Suprapubic skin (tissue), 4 donors: ENCODE measurements around the gene CORO1C. TPM values are rescaled to one million over a fixed set of nuclear protein-coding genes. Genes with fewer than 3 reads are reported as not detected.

Source experiments
- DNase-seq, 2 donors: peaks; one replicate each; pipeline ENCODE4 v3.0.0-alpha.2; 2019; ENCODE audit warnings: low spot score in 2 of 2
- H3K27ac ChIP-seq: fragments of 200-600 bp; sonication (generic); one replicate; pipeline ENCODE4 v1.5.1; 2019
- H3K27me3 ChIP-seq: fragments of 200-600 bp; sonication (generic); one replicate; pipeline ENCODE4 v1.5.1; 2019
- H3K36me3 ChIP-seq: fragments of 200-600 bp; sonication (generic); one replicate; pipeline ENCODE4 v1.5.1; 2019
- H3K4me1 ChIP-seq: fragments of 200-600 bp; sonication (generic); one replicate; pipeline ENCODE4 v1.5.1; 2019
- H3K4me3 ChIP-seq: fragments of 200-600 bp; sonication (generic); one replicate; pipeline ENCODE4 v1.5.1; 2019; ENCODE audit warnings: mild to moderate bottlenecking
- H3K9me3 ChIP-seq: fragments of 200-600 bp; sonication (generic); one replicate; pipeline ENCODE4 v1.5.1; 2019
- EP300 ChIP-seq: sonication (generic); formaldehyde crosslinking; IDR thresholded peaks from one replicate; pipeline ENCODE4 v1.6.1; 2017; ENCODE audit warnings: antibody characterized with exemption
- POLR2A ChIP-seq, 2 donors: fragments of 450-650 bp; IDR thresholded peaks; one replicate each; pipeline ENCODE4 v1.6.1; 2017; ENCODE audit warnings: antibody characterized with exemption in 2 of 2, mild to moderate bottlenecking in 2 of 2, moderate library complexity in 2 of 2
- POLR2AphosphoS5 ChIP-seq, 3 donors: sonication (generic); formaldehyde crosslinking; IDR thresholded peaks; one replicate each; pipeline ENCODE4 v1.6.1; 2017; ENCODE audit warnings: antibody characterized with exemption in 3 of 3
- WGBS: methylation state at CpG from one replicate; pipeline ENCODE4 v1.1.5; 2018; 5-methylcytosine and 5-hydroxymethylcytosine counted together
- total RNA-seq, 4 donors: library from RNA; depleted of rRNA; stranded (reverse); fragments of >200 nt; gene quantifications; one replicate each; pipeline ENCODE4 v1.1.0, GENCODE V29; 2016
- TF ChIP-seq, protein P1 (sequence below), 2 donors: fragments of 200-600 bp in 1 of 2; fragments of 450-650 bp in 1 of 2; sonication (generic) in 1 of 2; IDR thresholded peaks; one replicate each; pipeline ENCODE4 v1.5.1; 2016 to 2019; ENCODE audit warnings: antibody characterized with exemption in 2 of 2, mild to moderate bottlenecking in 1 of 2, moderate library complexity in 1 of 2

CORO1C gene
- total RNA-seq, 4 donors from 2014 or later, result 117 to 175 (median 142) TPM

DNA sequence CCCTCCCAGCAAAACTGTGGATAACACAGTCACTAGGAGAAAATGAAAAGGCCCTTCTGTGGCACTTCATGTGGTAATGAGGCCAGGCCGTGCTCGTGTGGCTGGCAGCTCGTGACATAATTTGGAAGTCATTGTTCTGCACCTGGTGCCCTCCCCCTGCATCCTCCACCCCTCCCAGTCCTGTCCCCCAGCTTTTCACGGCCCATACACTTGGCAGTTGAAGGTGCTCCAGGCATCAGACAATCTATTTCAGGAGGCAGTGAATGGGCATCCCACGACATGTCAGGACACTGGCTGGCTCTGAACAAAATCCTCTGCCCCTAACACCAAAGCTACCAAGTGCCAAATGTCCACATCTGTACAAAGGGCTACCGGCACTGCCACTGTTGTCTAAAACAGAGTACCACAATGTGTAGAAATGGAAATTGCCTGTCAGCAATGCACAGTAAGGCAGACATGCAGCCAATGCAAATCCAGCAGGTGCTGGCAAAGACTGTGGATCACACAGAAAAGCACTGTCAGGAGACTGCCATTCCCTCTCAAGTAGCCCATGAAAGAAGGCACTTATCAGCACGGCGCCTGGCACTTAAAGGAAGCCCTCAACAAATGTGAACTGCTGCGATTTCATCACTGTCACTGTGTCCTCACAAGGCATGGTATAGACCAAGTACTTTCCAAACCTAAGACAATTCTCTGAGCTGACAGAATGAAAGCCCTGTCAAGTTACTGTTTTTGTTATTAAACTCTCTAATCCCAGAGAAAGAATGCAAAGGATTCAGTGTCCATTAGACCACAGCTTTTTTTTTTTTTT is 39.1 kb downstream of the CORO1C start:
- no peak for DNase-seq
- no peaks in the 10 kb centered on the region for H3K36me3 ChIP-seq
- WGBS, result 20% methylated on average over 9 of the region's 9 CpGs
- no peaks in the 10 kb centered on the region for H3K9me3 ChIP-seq
- H3K4me1 ChIP-seq, result peaks cover 88% of the 10 kb centered on the region
- peak overlapping the region; percentile 1 for H3K4me3 ChIP-seq
- H3K27me3 ChIP-seq, result no peaks in the 10 kb centered on the region
- H3K27ac ChIP-seq, result peak overlapping the region; percentile 91
- TF ChIP-seq POLR2AphosphoS5 (IDR thresholded peaks at IDR 0.05) (peak in 1 of 3 donors; percentile 8), POLR2A (IDR thresholded peaks at IDR 0.05) (no peak)

DNA sequence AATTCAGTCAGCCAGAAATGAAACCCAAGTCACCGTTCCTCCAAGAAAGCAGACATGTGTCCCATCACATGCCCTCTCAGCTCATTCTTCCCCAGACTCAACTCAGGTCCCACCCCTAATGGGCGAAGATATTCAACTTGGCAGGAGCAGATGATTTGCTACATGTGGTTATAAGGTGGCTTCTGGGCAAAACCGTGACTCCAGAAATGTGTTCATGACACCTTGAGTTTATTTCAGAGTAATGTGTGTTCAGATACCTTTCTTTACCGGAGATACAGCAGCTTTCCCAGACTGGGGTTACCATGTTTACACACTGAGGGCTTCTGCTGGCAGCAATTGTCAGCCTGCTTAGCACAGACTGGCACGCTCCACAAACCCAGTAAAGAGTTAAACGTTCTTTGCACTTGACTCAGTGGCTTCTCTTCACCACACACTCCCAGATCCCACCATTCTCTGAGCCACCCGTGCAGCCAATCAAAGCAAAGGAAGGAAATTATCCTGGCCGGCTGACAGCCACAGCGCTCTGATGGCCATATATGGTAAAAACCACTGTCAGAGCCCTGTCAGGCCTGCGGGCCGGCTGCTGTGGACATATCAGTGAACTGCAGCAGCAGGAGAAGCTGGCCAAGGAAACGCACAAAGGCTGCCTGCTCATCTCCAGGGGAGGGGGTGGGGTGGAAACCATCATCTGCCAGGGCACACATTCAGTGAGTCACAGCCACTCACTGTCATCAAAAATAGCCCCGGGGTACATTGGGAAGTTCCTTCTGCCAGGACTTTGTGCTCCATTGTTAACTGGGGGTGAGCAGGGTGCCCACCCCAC is 39.9 kb downstream of the CORO1C start:
- H3K27me3 ChIP-seq, result no peaks in the 10 kb centered on the region
- peaks cover 88% of the 10 kb centered on the region for H3K4me1 ChIP-seq
- TF ChIP-seq, protein P1, sequence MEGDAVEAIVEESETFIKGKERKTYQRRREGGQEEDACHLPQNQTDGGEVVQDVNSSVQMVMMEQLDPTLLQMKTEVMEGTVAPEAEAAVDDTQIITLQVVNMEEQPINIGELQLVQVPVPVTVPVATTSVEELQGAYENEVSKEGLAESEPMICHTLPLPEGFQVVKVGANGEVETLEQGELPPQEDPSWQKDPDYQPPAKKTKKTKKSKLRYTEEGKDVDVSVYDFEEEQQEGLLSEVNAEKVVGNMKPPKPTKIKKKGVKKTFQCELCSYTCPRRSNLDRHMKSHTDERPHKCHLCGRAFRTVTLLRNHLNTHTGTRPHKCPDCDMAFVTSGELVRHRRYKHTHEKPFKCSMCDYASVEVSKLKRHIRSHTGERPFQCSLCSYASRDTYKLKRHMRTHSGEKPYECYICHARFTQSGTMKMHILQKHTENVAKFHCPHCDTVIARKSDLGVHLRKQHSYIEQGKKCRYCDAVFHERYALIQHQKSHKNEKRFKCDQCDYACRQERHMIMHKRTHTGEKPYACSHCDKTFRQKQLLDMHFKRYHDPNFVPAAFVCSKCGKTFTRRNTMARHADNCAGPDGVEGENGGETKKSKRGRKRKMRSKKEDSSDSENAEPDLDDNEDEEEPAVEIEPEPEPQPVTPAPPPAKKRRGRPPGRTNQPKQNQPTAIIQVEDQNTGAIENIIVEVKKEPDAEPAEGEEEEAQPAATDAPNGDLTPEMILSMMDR (IDR thresholded peaks at IDR 0.05), result peak; percentile 51 to 61
- TF ChIP-seq POLR2AphosphoS5 (IDR thresholded peaks at IDR 0.05), result peak in 2 of 3 donors; percentile 61 to 62
- TF ChIP-seq EP300, result peak; percentile 46
- TF ChIP-seq POLR2A (IDR thresholded peaks at IDR 0.05), result peak in 1 of 2 donors; percentile 12
- WGBS, result 3% methylated on average over 5 of the region's 13 CpGs
- H3K9me3 ChIP-seq, result no peaks in the 10 kb centered on the region
- H3K36me3 ChIP-seq, result no peaks in the 10 kb centered on the region
- H3K4me3 ChIP-seq, result peak overlapping the region; percentile 21
- DNase-seq, result peak; percentile 97 to 98
- peak overlapping the region; percentile 91 for H3K27ac ChIP-seq

DNA sequence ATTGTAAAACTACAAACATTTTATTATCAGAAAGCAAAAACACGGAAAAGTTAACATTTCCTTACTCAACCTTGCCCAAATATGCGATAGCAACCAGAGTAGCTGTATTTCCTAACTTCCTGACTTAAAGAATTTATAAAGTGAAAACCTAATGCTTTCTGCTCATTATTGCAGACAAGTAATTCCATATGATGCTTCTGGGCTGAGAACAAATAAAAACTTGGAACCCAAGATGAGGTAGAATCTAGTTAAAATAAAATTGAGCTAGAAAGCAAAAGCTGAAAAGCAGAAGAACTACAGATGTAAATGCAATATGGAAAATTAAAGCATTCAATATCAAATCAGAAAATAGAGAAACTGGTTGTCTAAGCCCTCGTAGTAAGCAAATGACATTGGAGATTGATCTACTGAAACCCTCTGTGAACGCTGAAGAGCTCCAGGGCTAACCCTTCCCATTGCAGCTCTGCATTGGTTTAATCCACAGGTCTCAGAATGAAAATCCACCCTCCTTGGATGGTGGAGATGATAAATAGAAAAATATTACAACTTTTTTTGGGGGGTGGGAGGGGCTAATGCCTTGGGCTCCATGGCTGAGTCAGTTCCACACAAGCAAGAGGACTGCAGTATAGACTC is 40.7 kb downstream of the CORO1C start:
- Histone ChIP-seq H3K36me3 (no peaks in the 10 kb centered on the region), H3K4me1 (peaks cover 88% of the 10 kb centered on the region), H3K27ac (peak overlapping the region; percentile 91), H3K9me3 (no peaks in the 10 kb centered on the region), H3K27me3 (no peaks in the 10 kb centered on the region), H3K4me3 (peak overlapping the region; percentile 21)
- DNase-seq, result no peak
- WGBS, result 33% methylated on average over 4 of the region's 4 CpGs
- TF ChIP-seq EP300 (no peak), POLR2AphosphoS5 (IDR thresholded peaks at IDR 0.05) (no peak), POLR2A (IDR thresholded peaks at IDR 0.05) (no peak)
- TF ChIP-seq, protein P1 (IDR thresholded peaks at IDR 0.05), result no peak

- H3K27ac ChIP-seq, result peak overlapping the region; percentile 91
- H3K36me3 ChIP-seq, result no peaks in the 10 kb centered on the region
- H3K27me3 ChIP-seq, result no peaks in the 10 kb centered on the region
- no peaks in the 10 kb centered on the region for H3K9me3 ChIP-seq
- DNase-seq, result no peak
- H3K4me3 ChIP-seq, result peak overlapping the region; percentile 4
- peaks cover 88% of the 10 kb centered on the region for H3K4me1 ChIP-seq
- TF ChIP-seq, protein P1 (IDR thresholded peaks at IDR 0.05), result no peak
- TF ChIP-seq POLR2AphosphoS5 (IDR thresholded peaks at IDR 0.05) (no peak), POLR2A (IDR thresholded peaks at IDR 0.05) (no peak)
Measured at GRCh38 chr12:108690191-108690518, 41.2 kb downstream of the CORO1C start.

GRCh38 chr12:108689314-108690190 is 41.8 kb downstream of the CORO1C start:
- Histone ChIP-seq H3K9me3 (no peaks in the 10 kb centered on the region), H3K4me3 (no peak overlapping the region), H3K27ac (peak overlapping the region; percentile 91), H3K4me1 (peaks cover 89% of the 10 kb centered on the region), H3K36me3 (no peaks in the 10 kb centered on the region), H3K27me3 (no peaks in the 10 kb centered on the region)
- 38% methylated on average over 7 of the region's 7 CpGs for WGBS
- no peak for DNase-seq
- TF ChIP-seq EP300 (no peak), POLR2AphosphoS5 (IDR thresholded peaks at IDR 0.05) (peak in 1 of 3 donors; percentile 21)
